Fibroblast of lung (primary cell): ENCODE results near the gene GSTA5. TPM values are rescaled to one million over a fixed set of nuclear protein-coding genes. Genes with fewer than 3 reads are reported as not detected.
A peak's percentile ranks its signal among the peaks of the same experiment; 100 is the strongest.
"Not testable (repeated sequence)": the region's sequence is repeated elsewhere in the genome, so short reads cannot be mapped to it uniquely, and the experiment has no call there.

ENCODE experiments used
- DNase-seq, 2 donors: peaks; one replicate each; pipeline versions ENCODE4 v3.0.0 to v3.0.0-alpha.2; 2010; ENCODE audit warnings: low read depth in 2 of 2
- H2AFZ ChIP-seq: 2 replicates; pipeline ENCODE4 v1.5.1; 2012; ENCODE audit warnings: low read length, control low read depth, inconsistent platforms
- H3K27ac ChIP-seq: 2 replicates; pipeline ENCODE4 v1.5.1; 2011; ENCODE audit warnings: low read length, control low read depth; ENCODE audit not compliant: insufficient read depth
- H3K27me3 ChIP-seq: 2 replicates; pipeline ENCODE4 v1.5.1; 2011; ENCODE audit warnings: mild to moderate bottlenecking, low read length; ENCODE audit not compliant: control insufficient read depth, insufficient read depth
- H3K36me3 ChIP-seq: 2 replicates; pipeline ENCODE4 v1.5.1; 2011; ENCODE audit warnings: low read length; ENCODE audit not compliant: control insufficient read depth, insufficient read depth
- H3K4me1 ChIP-seq: 2 replicates; pipeline ENCODE4 v1.5.1; 2011; ENCODE audit warnings: low read length; ENCODE audit not compliant: control insufficient read depth, insufficient read depth; ENCODE audit errors: extremely low read depth
- H3K4me2 ChIP-seq: 2 replicates; pipeline ENCODE4 v1.5.1; 2011; ENCODE audit warnings: low read length, control low read depth; ENCODE audit not compliant: insufficient read depth; ENCODE audit errors: extremely low read depth
- H3K4me3 ChIP-seq, 4 experiments: fragments of 200-600 bp in 1 of 4; sonication (generic) in 1 of 4; replicated peaks in 1 of 4; 2 replicates each; pipeline ENCODE4 v1.5.1; 2011 to 2016; ENCODE audit warnings: low read length in 4 of 4, low read depth in 3 of 4, mild to moderate bottlenecking in 3 of 4, control low read depth in 2 of 4, inconsistent platforms in 1 of 4, mixed read lengths in 1 of 4; ENCODE audit not compliant: insufficient read depth in 1 of 4; ENCODE audit errors: control extremely low read depth in 1 of 4
- H3K79me2 ChIP-seq: 2 replicates; pipeline ENCODE4 v1.5.1; 2012; ENCODE audit warnings: mild to moderate bottlenecking, low read length, inconsistent platforms; ENCODE audit not compliant: control insufficient read depth, insufficient read depth
- H3K9ac ChIP-seq: 2 replicates; pipeline ENCODE4 v1.5.1; 2011; ENCODE audit warnings: mild to moderate bottlenecking, low read length, control low read depth; ENCODE audit not compliant: insufficient read depth
- H3K9me3 ChIP-seq: 2 replicates; pipeline ENCODE4 v1.5.1; 2012; ENCODE audit warnings: low read depth, low read length; ENCODE audit not compliant: control insufficient read depth, insufficient read depth
- H4K20me1 ChIP-seq: 2 replicates; pipeline ENCODE4 v1.5.1; 2011; ENCODE audit warnings: low read length; ENCODE audit not compliant: control insufficient read depth, insufficient read depth; ENCODE audit errors: extremely low read depth
- EZH2 ChIP-seq: IDR thresholded peaks from 2 replicates; pipeline ENCODE4 v1.5.1; 2012; ENCODE audit warnings: low read length, control low read depth, mild to moderate bottlenecking; ENCODE audit errors: missing control alignments
- polyA plus RNA-seq, 2 donors: library from polyadenylated mRNA; depleted of rRNA in 1 of 2; stranded (reverse) in 1 of 2; unstranded in 1 of 2; fragments of >200 nt; gene quantifications; 2 replicates each; pipeline ENCODE4 v1.2.1, GENCODE V29; 2011 to 2012; ENCODE audit warnings: missing spikeins in 1 of 2
- total RNA-seq: library from RNA; depleted of rRNA; stranded (reverse); fragments of >200 nt; gene quantifications from 2 replicates; pipeline ENCODE4 v1.2.1, GENCODE V29; 2014
- TF ChIP-seq, protein P1 (sequence below), 2 donors: IDR thresholded peaks in 1 of 2; conservative IDR thresholded peaks in 1 of 2; 1 replicate in 1 of 2; 2 replicates in 1 of 2; pipeline ENCODE4 v1.5.1; 2011 to 2012; ENCODE audit warnings: low read length in 2 of 2, control low read depth in 1 of 2, inconsistent platforms in 1 of 2, low read depth in 1 of 2, mild to moderate bottlenecking in 1 of 2

The GSTA5 gene
- total and polyA plus RNA-seq, 2 donors (not counting 1 experiment from before 2014, with no cell fraction given): not detected

DNA sequence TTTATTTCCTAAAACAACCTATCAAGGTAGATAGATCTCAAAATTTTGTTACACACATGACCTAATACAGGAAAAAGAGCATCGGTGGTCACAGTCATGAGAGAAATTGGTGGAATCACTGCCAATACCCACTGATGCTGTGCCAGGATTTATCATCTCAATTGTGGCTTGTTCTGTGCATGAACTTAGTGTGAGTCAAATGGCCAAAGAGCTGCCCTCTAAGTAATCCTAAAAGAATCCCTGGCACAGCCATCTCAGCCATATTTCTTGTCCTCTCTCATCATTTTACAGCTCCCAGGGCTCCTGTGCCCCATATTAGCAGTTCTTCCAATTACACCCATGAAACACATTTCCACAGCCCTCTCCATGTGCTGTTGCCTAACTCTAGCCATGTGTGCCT, 6.1 kb downstream of the GSTA5 start:
- Histone ChIP-seq H4K20me1 (no peaks in the 10 kb centered on the region), H2AFZ (no peak overlapping the region), H3K27me3 (no peaks in the 10 kb centered on the region), H3K9ac (no peak overlapping the region), H3K9me3 (no peaks in the 10 kb centered on the region), H3K4me3 (no peak overlapping the region), H3K79me2 (no peaks in the 10 kb centered on the region), H3K36me3 (no peaks in the 10 kb centered on the region), H3K4me1 (no peaks in the 10 kb centered on the region), H3K27ac (no peak overlapping the region), H3K4me2 (no peak overlapping the region)
- DNase-seq: peak; percentile 4 to 53
- no peak for TF ChIP-seq EZH2
- TF ChIP-seq, protein P1, sequence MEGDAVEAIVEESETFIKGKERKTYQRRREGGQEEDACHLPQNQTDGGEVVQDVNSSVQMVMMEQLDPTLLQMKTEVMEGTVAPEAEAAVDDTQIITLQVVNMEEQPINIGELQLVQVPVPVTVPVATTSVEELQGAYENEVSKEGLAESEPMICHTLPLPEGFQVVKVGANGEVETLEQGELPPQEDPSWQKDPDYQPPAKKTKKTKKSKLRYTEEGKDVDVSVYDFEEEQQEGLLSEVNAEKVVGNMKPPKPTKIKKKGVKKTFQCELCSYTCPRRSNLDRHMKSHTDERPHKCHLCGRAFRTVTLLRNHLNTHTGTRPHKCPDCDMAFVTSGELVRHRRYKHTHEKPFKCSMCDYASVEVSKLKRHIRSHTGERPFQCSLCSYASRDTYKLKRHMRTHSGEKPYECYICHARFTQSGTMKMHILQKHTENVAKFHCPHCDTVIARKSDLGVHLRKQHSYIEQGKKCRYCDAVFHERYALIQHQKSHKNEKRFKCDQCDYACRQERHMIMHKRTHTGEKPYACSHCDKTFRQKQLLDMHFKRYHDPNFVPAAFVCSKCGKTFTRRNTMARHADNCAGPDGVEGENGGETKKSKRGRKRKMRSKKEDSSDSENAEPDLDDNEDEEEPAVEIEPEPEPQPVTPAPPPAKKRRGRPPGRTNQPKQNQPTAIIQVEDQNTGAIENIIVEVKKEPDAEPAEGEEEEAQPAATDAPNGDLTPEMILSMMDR (conservative IDR thresholded peaks at IDR 0.05 in 1 of 2, IDR thresholded peaks at IDR 0.05 in 1 of 2; ENCODE audit: low read depth in 1 of 2, low read length in 2 of 2): no peak

DNA sequence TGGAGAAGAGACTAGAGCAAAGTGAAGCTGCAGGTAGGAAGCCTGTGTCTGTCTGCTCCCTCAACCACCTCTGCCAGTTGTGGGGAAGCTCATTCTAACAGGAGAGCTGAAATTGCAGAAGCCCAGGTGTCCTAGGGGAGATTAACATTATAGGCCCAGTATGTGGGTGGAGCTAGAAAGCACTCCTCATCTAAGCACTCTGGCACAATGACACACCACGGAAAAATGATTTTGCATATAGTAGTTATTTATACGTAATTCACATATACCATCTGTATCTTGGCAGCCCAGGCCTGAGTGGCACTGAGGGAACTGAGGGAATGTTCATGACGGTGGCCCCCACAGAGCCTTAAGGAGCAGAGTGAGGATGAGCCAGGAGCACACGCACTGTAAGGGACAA, 9.7 kb downstream of the GSTA5 start:
- not testable (repeated sequence) for H3K27me3 ChIP-seq, H3K9me3 ChIP-seq, H3K36me3 ChIP-seq, H3K4me1 ChIP-seq, H3K27ac ChIP-seq, DNase-seq, H3K9ac ChIP-seq, H3K4me3 ChIP-seq, H3K4me2 ChIP-seq, H4K20me1 ChIP-seq, H2AFZ ChIP-seq, H3K79me2 ChIP-seq

DNA sequence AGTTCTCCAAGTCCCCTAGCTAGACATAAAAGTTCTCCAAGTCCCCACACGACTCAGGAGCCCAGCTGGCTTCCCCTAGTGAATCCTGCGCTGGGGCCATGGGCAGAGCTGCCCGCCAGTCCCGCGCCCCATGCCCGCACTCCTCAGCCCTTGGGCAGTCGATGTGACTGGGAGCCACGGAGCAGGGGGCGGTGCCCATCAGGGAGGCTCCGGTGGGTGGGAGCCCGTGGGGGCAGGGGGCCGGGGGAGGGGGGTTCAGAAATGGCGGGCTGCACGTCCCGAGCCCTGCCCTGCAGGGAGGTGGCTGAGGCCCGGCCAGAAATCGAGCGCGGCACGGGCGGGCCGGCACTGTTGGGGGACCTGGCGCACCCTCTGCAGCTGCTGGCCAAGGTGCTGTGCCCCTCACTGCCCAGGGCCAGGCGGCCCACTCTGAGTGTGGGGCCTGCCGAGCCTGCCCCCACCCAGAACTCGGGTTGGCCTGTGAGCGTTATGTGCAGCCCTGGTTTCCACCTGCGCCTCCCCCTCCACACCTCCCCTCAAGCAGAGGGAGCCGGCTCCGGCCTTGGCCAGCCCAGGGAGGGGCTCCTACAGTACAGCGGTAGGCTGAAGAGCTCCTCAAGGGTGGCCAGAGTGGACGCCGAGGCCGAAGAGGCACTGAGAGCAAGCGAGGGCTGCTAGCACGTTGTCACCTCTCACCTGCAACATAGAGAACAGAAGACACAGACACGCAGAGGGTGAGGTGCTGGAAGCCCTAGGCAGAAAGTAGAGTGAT, 11.4 kb downstream of the GSTA5 start:
- H3K4me1 ChIP-seq: no peaks in the 10 kb centered on the region
- H3K27ac ChIP-seq: no peak overlapping the region
- H4K20me1 ChIP-seq: no peaks in the 10 kb centered on the region
- H3K4me2 ChIP-seq: no peak overlapping the region
- no peaks in the 10 kb centered on the region for H3K79me2 ChIP-seq
- H3K9me3 ChIP-seq: no peaks in the 10 kb centered on the region
- no peak for DNase-seq
- TF ChIP-seq, protein P1 (conservative IDR thresholded peaks at IDR 0.05 in 1 of 2, IDR thresholded peaks at IDR 0.05 in 1 of 2; ENCODE audit: low read depth in 1 of 2, low read length in 2 of 2): no peak
- no peak for TF ChIP-seq EZH2
- no peaks in the 10 kb centered on the region for H3K27me3 ChIP-seq
- H3K36me3 ChIP-seq: no peaks in the 10 kb centered on the region
- H3K9ac ChIP-seq: no peak overlapping the region
- H2AFZ ChIP-seq: no peak overlapping the region
- H3K4me3 ChIP-seq: no peak overlapping the region

DNA sequence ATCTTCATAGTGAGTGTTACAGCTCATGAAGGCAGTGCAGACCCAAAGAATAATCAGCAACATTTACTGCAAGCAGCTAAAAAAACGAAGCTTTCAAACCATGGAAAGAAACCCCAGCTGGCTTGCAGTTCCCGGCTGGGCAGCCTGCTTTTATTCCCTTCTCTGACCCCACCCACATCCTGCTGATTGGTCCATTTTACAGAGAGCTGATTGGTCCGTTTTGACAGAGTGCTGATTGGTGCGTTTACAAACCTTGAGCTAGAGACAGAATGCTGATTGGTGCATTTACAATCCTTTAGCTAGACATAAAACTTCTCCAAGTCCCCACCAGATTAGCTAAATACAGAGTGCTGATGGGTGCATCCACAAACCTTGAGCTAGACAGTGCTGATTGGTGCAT, 12.0 kb downstream of the GSTA5 start:
- not testable (repeated sequence) for H3K4me3 ChIP-seq, H3K27me3 ChIP-seq, H3K9me3 ChIP-seq, H3K9ac ChIP-seq, H3K79me2 ChIP-seq, H3K27ac ChIP-seq, H3K4me1 ChIP-seq, H3K36me3 ChIP-seq, H4K20me1 ChIP-seq, DNase-seq, H2AFZ ChIP-seq, H3K4me2 ChIP-seq

DNA sequence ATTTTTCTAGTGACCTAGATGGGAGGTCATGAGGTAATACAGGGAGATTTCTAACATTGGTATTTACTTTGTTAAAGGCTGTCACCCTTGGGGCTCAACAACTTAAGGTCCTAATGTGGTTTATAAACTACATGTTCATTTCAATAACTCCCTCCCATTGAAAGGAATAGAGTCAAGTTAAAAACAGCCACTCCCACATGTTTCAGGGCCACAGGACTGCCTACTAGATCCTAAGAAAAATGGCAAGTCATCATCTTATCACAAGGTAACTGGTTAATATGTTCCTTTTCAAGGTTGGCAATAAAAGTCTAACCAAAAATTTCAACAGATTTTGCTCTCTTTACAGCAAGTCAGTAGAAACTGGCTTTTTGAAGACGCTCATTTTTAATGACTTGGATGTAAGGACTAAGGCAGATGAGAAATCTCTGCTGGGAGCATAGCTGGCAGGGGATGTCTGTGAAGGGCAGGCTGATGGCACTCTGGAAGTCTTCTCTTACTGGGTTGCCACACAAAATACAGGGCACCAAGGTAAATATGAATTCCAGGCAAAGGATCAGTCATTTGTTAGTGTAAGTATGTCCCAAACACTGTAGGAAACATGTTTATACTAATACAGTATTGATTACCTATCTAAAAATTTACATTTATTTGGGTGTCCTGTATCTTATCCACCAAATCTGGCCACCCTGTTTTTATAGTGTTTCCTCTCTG, 13.4 kb downstream of the GSTA5 start:
- not testable (repeated sequence) for H3K9ac ChIP-seq, H2AFZ ChIP-seq, H3K27me3 ChIP-seq, H3K4me3 ChIP-seq, H3K4me2 ChIP-seq, H3K4me1 ChIP-seq, H3K9me3 ChIP-seq, H3K79me2 ChIP-seq, H4K20me1 ChIP-seq, DNase-seq, H3K27ac ChIP-seq, H3K36me3 ChIP-seq
